ENCODE measurements around the gene BEX2. TPM values are rescaled to one million over a fixed set of nuclear protein-coding genes. Genes with fewer than 3 reads are reported as not detected.
A peak's percentile ranks its signal among the peaks of the same experiment; 100 is the strongest.
"Not testable (repeated sequence)": the region's sequence is repeated elsewhere in the genome, so short reads cannot be mapped to it uniquely, and the experiment has no call there.

BEX2 gene
- total RNA-seq, 4 donors from 2014 or later: 1.8 to 7.1 (median 4.4) TPM; not detected in 1

DNA sequence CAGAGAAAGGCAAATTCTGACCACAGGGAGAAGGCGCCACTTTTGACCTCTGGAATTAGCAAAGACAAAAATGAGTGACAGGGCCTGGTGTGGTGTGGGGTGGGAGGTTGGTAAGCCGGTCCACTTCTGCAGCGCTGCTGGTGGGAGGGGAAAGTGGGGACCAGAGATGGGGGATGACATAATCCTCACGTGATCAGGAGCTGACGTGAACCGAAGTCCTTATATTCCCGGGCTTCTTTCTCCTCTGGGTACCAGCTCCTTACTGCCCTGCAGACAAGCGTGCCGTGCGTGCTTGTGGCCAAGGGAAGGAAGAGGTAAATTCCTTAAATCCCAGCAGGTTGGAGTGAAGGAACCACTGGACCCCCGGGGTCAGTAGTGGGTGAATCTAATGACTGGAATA, 19.2 kb upstream of the BEX2 start, which contains the start of gene TCEAL7:
TCEAL7 (plus strand) TSS at position 249 of the 400 bp plus-strand sequence. CDS start 1,165 bp downstream, outside the sequence.
- Histone ChIP-seq H3K27ac (peak within 1 kb of the TSS in 1 of 4 donors; percentile 12), H3K4me1 (no peaks in the 10 kb centered on the region), H3K36me3 (no peaks in the 10 kb centered on the region), H3K27me3 (no peaks in the 10 kb centered on the region), H3K4me3 (peak within 1 kb of the TSS in 2 of 4 donors; percentile 11 to 35), H3K9me3 (no peaks in the 10 kb centered on the region)
- TF ChIP-seq POLR2A (IDR thresholded peaks at IDR 0.05) (no peak), CTCF (IDR thresholded peaks at IDR 0.05) (no peak)
- DNase-seq: no peak

GRCh38 chrX:103311399-103311780, 600 bp upstream of the BEX2 start:
- no peaks in the 10 kb centered on the region for H3K4me1 ChIP-seq
- H3K9me3 ChIP-seq: no peaks in the 10 kb centered on the region
- H3K27me3 ChIP-seq: no peaks in the 10 kb centered on the region
- no peak for DNase-seq
- TF ChIP-seq CTCF (IDR thresholded peaks at IDR 0.05) (no peak), POLR2A (IDR thresholded peaks at IDR 0.05) (no peak)
- no peak overlapping the region for H3K27ac ChIP-seq
- no peak overlapping the region for H3K4me3 ChIP-seq
- no peaks in the 10 kb centered on the region for H3K36me3 ChIP-seq

- H3K27me3 ChIP-seq: no peaks in the 10 kb centered on the region
- no peak for TF ChIP-seq POLR2A (IDR thresholded peaks at IDR 0.05)
- TF ChIP-seq CTCF (IDR thresholded peaks at IDR 0.05): no peak
- peak overlapping the region; percentile 44 to 63 (median 54) for H3K4me3 ChIP-seq
- no peaks in the 10 kb centered on the region for H3K9me3 ChIP-seq
- no peaks in the 10 kb centered on the region for H3K36me3 ChIP-seq
- DNase-seq: peak in 2 of 3 donors; percentile 30 to 44
- H3K4me1 ChIP-seq: no peaks in the 10 kb centered on the region
- peak overlapping the region in 1 of 4 donors; percentile 72 for H3K27ac ChIP-seq
Measured at GRCh38 chrX:103309860-103310554, 783 bp downstream of the BEX2 start.

GRCh38 chrX:103305666-103306065, 5.1 kb downstream of the BEX2 start:
- H3K36me3 ChIP-seq, H3K9me3 ChIP-seq, H3K27ac ChIP-seq, H3K4me1 ChIP-seq, H3K4me3 ChIP-seq, DNase-seq, H3K27me3 ChIP-seq: not testable (repeated sequence)

DNA sequence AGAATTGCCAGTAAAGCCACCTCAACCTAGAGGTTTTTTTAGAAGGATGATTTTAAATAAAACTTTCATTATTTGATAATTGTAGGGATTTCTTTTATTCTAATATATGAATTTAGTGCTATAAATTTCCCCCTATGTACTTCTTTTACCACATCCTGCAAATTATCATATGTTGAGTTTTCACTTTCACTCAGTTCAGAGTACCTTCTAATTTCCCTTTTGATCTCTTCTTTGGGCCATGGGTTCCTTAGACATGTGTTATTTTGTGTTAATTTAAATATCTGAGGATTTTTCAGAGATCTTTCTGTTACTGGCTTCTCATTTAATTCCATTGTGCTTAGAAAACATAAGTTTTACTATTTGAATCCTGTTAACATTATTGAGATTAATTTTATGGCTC, 6.1 kb downstream of the BEX2 start:
- no peaks in the 10 kb centered on the region for H3K4me1 ChIP-seq
- H3K9me3 ChIP-seq: no peaks in the 10 kb centered on the region
- H3K27me3 ChIP-seq: no peaks in the 10 kb centered on the region
- no peak overlapping the region for H3K27ac ChIP-seq
- DNase-seq: no peak
- H3K36me3 ChIP-seq: no peaks in the 10 kb centered on the region
- no peak overlapping the region for H3K4me3 ChIP-seq
- TF ChIP-seq CTCF (IDR thresholded peaks at IDR 0.05): no peak

- Histone ChIP-seq H3K27ac (no peak overlapping the region), H3K36me3 (no peaks in the 10 kb centered on the region), H3K9me3 (no peaks in the 10 kb centered on the region), H3K4me1 (no peaks in the 10 kb centered on the region), H3K27me3 (no peaks in the 10 kb centered on the region), H3K4me3 (no peak overlapping the region)
- no peak for DNase-seq
- TF ChIP-seq POLR2A (IDR thresholded peaks at IDR 0.05) (no peak), CTCF (IDR thresholded peaks at IDR 0.05) (no peak)
Measured at GRCh38 chrX:103293118-103293517, 17.7 kb downstream of the BEX2 start.

Measured in Peyer's patch (tissue), 4 donors.